ENCODE data around the gene ANKRD34A. TPM values are rescaled to one million over a fixed set of nuclear protein-coding genes. Genes with fewer than 3 reads are reported as not detected.

Gene ANKRD34A
- total RNA-seq, 1 experiment from 2014 or later, result 1.1 TPM

- Histone ChIP-seq H2AFZ (ENCODE audit: low read depth, low read length, poor library complexity, severe bottlenecking) (no peak overlapping the region), H3K27ac (ENCODE audit: low read depth, low read length) (no peak overlapping the region), H3K9me2 (ENCODE audit: insufficient read depth) (no peaks in the 10 kb centered on the region), H3K4me1 (ENCODE audit: control insufficient read depth in 1 of 2, insufficient read depth in 2 of 2, low read length in 2 of 2) (peaks cover 0 to 3% of the 10 kb centered on the region in 2 experiments; a peak in 1 of 4 replicates), H3K4me2 (ENCODE audit: low read length) (no peak overlapping the region), H4K20me1 (ENCODE audit: insufficient read depth) (no peaks in the 10 kb centered on the region), H3K79me2 (ENCODE audit: insufficient read depth, low read length) (no peaks in the 10 kb centered on the region), H3K4me3 (replicated peaks in 1 of 2; ENCODE audit: low read depth in 1 of 2, low read length in 2 of 2) (no peak overlapping the region), H3K9ac (ENCODE audit: low read length) (no peak overlapping the region), H3K9me3 (ENCODE audit: control insufficient read depth in 1 of 2, insufficient read depth in 1 of 2, low read depth in 1 of 2, low read length in 2 of 2) (no peaks in the 10 kb centered on the region), H3K36me3 (ENCODE audit: control insufficient read depth in 1 of 2, insufficient read depth in 2 of 2, low read length in 2 of 2) (no peaks in the 10 kb centered on the region), H3K27me3 (ENCODE audit: insufficient read depth, low read length) (no peaks in the 10 kb centered on the region)
- DNase-seq (ENCODE audit: low read depth, low spot score), result no peak
- TF ChIP-seq RAD21 (IDR thresholded peaks at IDR 0.05; ENCODE audit: low read depth) (no peak), TCF7L2 (IDR thresholded peaks at IDR 0.05; ENCODE audit: borderline replicate concordance, extremely low read depth, insufficient read depth, insufficient read length) (no peak), MAX (IDR thresholded peaks at IDR 0.05) (no peak), CBX3 (IDR thresholded peaks at IDR 0.05; ENCODE audit: low read depth) (no peak), ZBTB33 (IDR thresholded peaks at IDR 0.05; ENCODE audit: extremely low read depth, insufficient replicate concordance, low read length) (no peak), EZH2phosphoT487 (IDR thresholded peaks at IDR 0.05; ENCODE audit: borderline replicate concordance) (no peak), YY1 (IDR thresholded peaks at IDR 0.05; ENCODE audit: extremely low read depth, insufficient replicate concordance, low read depth, low read length) (no peak), EZH2 (IDR thresholded peaks at IDR 0.05) (no peak)
- CTCF ChIA-PET, result interaction anchor here (1.1 kb wide), 1 partner anchor 9 kb away, joined by 3 read pairs; the partner anchor contains the start of gene LIX1L
- RAD21 ChIA-PET (ENCODE audit: low non-redundant PET in 1 of 2, low total read pairs in 2 of 2, uncharacterized antibody in 2 of 2, unreplicated experiment in 2 of 2), result interaction anchor here in 1 of 2 experiments (0.7 kb wide), 1 partner anchor 39 kb away, joined by 3 read pairs; no protein-coding TSS in a partner anchor
- BruUV-seq (replicated peaks), result no TSS peak
- no peak for ATAC-seq
- POLR2A ChIA-PET, result no interaction called here
- intact Hi-C loops (cut with micrococcal nuclease), result loop anchor here (10.0 kb wide), 1 partner anchor 56 kb away; no protein-coding TSS in a partner anchor
These were observed 15.2 kb downstream of the ANKRD34A start for GRCh38 chr1:145949219-145949618.

Data from HCT116 (cell line).